ENCODE results near the gene CDH12.
"Not testable (repeated sequence)": the region's sequence is repeated elsewhere in the genome, so short reads cannot be mapped to it uniquely, and the experiment has no call there.

The CDH12 gene

GRCh38 chr5:22577711-22578110, 275.4 kb downstream of the CDH12 start:
- no peak for DNase-seq (ENCODE audit: low read depth in 2 of 3, low spot score in 1 of 3)

GRCh38 chr5:22577006-22577405, 276.1 kb downstream of the CDH12 start:
- DNase-seq (ENCODE audit: low read depth in 2 of 3, low spot score in 1 of 3), result no peak

- no peak for DNase-seq (ENCODE audit: low read depth in 2 of 3, low spot score in 1 of 3)
Observed at GRCh38 chr5:22572941-22573340, 280.2 kb downstream of the CDH12 start.

- DNase-seq (ENCODE audit: low read depth in 2 of 3, low spot score in 1 of 3), result no peak
Observed at GRCh38 chr5:22567983-22568382, 285.2 kb downstream of the CDH12 start.

- DNase-seq (ENCODE audit: low read depth in 2 of 3, low spot score in 1 of 3), result no peak
Observed at GRCh38 chr5:22560147-22560546, 293.0 kb downstream of the CDH12 start.

- DNase-seq (ENCODE audit: low read depth in 2 of 3, low spot score in 1 of 3), result no peak
Observed at GRCh38 chr5:22557251-22557650, 295.9 kb downstream of the CDH12 start.

GRCh38 chr5:22554475-22554874, 298.7 kb downstream of the CDH12 start:
- no peak for DNase-seq (ENCODE audit: low read depth in 2 of 3, low spot score in 1 of 3)

GRCh38 chr5:22549876-22550671, 303.1 kb downstream of the CDH12 start:
- DNase-seq (ENCODE audit: low read depth in 2 of 3, low spot score in 1 of 3), result no peak

GRCh38 chr5:22542340-22542739, 310.8 kb downstream of the CDH12 start:
- DNase-seq (ENCODE audit: low read depth in 2 of 3, low spot score in 1 of 3), result no peak

GRCh38 chr5:22541037-22541436, 312.1 kb downstream of the CDH12 start:
- no peak for DNase-seq (ENCODE audit: low read depth in 2 of 3, low spot score in 1 of 3)

- no peak for DNase-seq (ENCODE audit: low read depth in 2 of 3, low spot score in 1 of 3)
Observed at GRCh38 chr5:22539762-22540161, 313.4 kb downstream of the CDH12 start.

- no peak for DNase-seq (ENCODE audit: low read depth in 2 of 3, low spot score in 1 of 3)
Observed at GRCh38 chr5:22531986-22532385, 321.2 kb downstream of the CDH12 start.

GRCh38 chr5:22521521-22521920, 331.6 kb downstream of the CDH12 start:
- DNase-seq (ENCODE audit: low read depth in 2 of 3, low spot score in 1 of 3), result no peak

GRCh38 chr5:22516497-22516896, 336.6 kb downstream of the CDH12 start:
- DNase-seq (ENCODE audit: low read depth in 2 of 3, low spot score in 1 of 3), result not testable (repeated sequence)

GRCh38 chr5:22514231-22514630, 338.9 kb downstream of the CDH12 start:
- no peak for DNase-seq (ENCODE audit: low read depth in 2 of 3, low spot score in 1 of 3)

GRCh38 chr5:22505891-22506290, 347.3 kb downstream of the CDH12 start:
- no peak for DNase-seq (ENCODE audit: low read depth in 2 of 3, low spot score in 1 of 3)

GRCh38 chr5:22504411-22504810, 348.7 kb downstream of the CDH12 start:
- no peak for DNase-seq (ENCODE audit: low read depth in 2 of 3, low spot score in 1 of 3)

GRCh38 chr5:22500556-22500955, 352.6 kb downstream of the CDH12 start:
- no peak for DNase-seq (ENCODE audit: low read depth in 2 of 3, low spot score in 1 of 3)

- no peak for DNase-seq (ENCODE audit: low read depth in 2 of 3, low spot score in 1 of 3)
Observed at GRCh38 chr5:22496666-22497065, 356.5 kb downstream of the CDH12 start.

- no peak for DNase-seq (ENCODE audit: low read depth in 2 of 3, low spot score in 1 of 3)
Observed at GRCh38 chr5:22495016-22495720, 358.0 kb downstream of the CDH12 start.

GRCh38 chr5:22488427-22488826, 364.7 kb downstream of the CDH12 start:
- DNase-seq (ENCODE audit: low read depth in 2 of 3, low spot score in 1 of 3), result no peak

- DNase-seq (ENCODE audit: low read depth in 2 of 3, low spot score in 1 of 3), result no peak
Observed at GRCh38 chr5:22480305-22480704, 372.8 kb downstream of the CDH12 start.

- DNase-seq (ENCODE audit: low read depth in 2 of 3, low spot score in 1 of 3), result no peak
Observed at GRCh38 chr5:22473886-22474285, 379.3 kb downstream of the CDH12 start.

Data from stimulated activated CD4-positive, alpha-beta T cell treated with anti-CD3 and anti-CD28 coated beads, Interleukin-12 subunit alpha, Interleukin-12 subunit beta, amount 100 ng/mL, for 48 hours (primary cell).